Colonic mucosa (tissue), 4 donors: ENCODE data around the gene TFDP1. TPM values are rescaled to one million over a fixed set of nuclear protein-coding genes. Genes with fewer than 3 reads are reported as not detected.

Experiments
- DNase-seq: peaks from one replicate; pipeline ENCODE4 v3.0.0-alpha.2; 2020
- H3K27ac ChIP-seq: fragments of 200-600 bp; one replicate; pipeline ENCODE4 v1.8.0; 2021
- H3K27me3 ChIP-seq: fragments of 200-600 bp; one replicate; pipeline ENCODE4 v1.8.0; 2021
- H3K36me3 ChIP-seq: fragments of 200-600 bp; one replicate; pipeline ENCODE4 v1.8.0; 2021
- H3K4me1 ChIP-seq: fragments of 200-600 bp; one replicate; pipeline ENCODE4 v1.8.0; 2021; ENCODE audit warnings: mild to moderate bottlenecking
- H3K4me3 ChIP-seq: fragments of 200-600 bp; one replicate; pipeline ENCODE4 v1.8.0; 2021
- H3K9ac ChIP-seq, 2 donors: one replicate each; pipeline ENCODE4 v1.7.0; 2013; ENCODE audit warnings: control low read depth in 2 of 2, low read depth in 2 of 2, low read length in 2 of 2
- H3K9me3 ChIP-seq: fragments of 200-600 bp; one replicate; pipeline ENCODE4 v1.8.0; 2021
- CTCF ChIP-seq: fragments of 200-600 bp; IDR thresholded peaks from one replicate; pipeline ENCODE4 v1.8.0; 2022; ENCODE audit warnings: antibody characterized with exemption, mild to moderate bottlenecking
- intact Hi-C: fragments of 100-400 bp; cut with DNase I; formaldehyde crosslinking; loops from one replicate; pipeline ENCODE4 v1.14.1; 2022
- total RNA-seq, 2 donors: library from RNA; stranded (reverse); fragmentation: NEBNext Ultra II Directional in 1 of 2; extraction: Animal tissue kit (Norgen Biotek cat#: 25700) in 1 of 2; gene quantifications; one replicate each; pipeline ENCODE4 v1.2.1, GENCODE V29; 2021
- donor health status: healthy.
- donor health status: DM: no; HTN: no; CAD: no.
- donor health status: DM: no; HTN: no; CAD: no.

The TFDP1 gene
- total RNA-seq, 2 donors from 2014 or later = 60.3 to 112 TPM

DNA sequence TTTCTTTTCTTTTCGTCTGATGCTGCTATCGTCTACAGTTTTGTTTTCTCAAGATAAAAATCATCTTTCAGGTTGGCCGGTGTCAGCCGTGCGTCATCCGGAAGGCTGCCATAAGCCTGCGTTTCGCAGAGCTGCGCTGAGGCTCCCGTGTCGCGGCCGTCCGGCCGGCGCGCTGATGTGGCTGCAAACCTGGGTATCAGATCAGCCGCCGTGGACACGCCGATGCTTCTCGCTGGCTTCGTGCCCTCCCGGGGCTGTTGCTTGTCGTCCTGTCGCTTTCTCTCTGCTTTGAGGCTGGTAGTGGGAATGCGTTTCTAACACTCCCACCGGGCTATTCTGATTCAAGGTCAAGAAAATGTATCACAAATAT lies 45.9 kb upstream of the TFDP1 start:
- H3K27ac ChIP-seq = no peak overlapping the region
- H3K4me3 ChIP-seq = no peak overlapping the region
- TF ChIP-seq CTCF = no peak
- DNase-seq = no peak
- no peaks in the 10 kb centered on the region for H3K4me1 ChIP-seq
- H3K36me3 ChIP-seq = no peaks in the 10 kb centered on the region
- intact Hi-C loops = no loop called here
- H3K9ac ChIP-seq = no peak overlapping the region
- no peaks in the 10 kb centered on the region for H3K27me3 ChIP-seq
- no peaks in the 10 kb centered on the region for H3K9me3 ChIP-seq

GRCh38 chr13:113539176-113539575 lies 45.4 kb upstream of the TFDP1 start:
- no peak for TF ChIP-seq CTCF
- intact Hi-C loops = no loop called here
- H3K36me3 ChIP-seq = no peaks in the 10 kb centered on the region

DNA sequence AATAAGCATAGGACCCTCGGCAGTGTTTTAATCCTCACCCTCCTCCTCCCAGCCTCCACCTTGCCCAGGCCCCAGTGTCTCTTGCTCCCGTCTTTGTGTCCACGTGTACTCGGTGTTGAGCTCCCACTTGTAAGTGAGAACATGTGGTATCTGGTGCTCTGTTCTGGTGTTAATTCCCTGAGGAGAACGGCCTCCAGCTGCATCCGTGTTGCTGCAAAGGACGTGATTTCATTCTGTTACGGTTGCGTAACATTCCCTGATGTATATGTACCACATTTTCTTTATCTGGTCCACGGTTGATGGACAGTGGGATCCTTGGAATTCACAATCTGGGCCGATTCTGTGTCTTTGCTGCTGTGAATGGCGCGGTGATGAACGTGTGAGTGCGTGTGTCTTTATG lies 44.7 kb upstream of the TFDP1 start:
- intact Hi-C loops = no loop called here
- TF ChIP-seq CTCF = no peak
- no peaks in the 10 kb centered on the region for H3K27me3 ChIP-seq
- no peak overlapping the region for H3K4me3 ChIP-seq
- DNase-seq = no peak
- no peaks in the 10 kb centered on the region for H3K36me3 ChIP-seq
- H3K27ac ChIP-seq = no peak overlapping the region
- H3K4me1 ChIP-seq = no peaks in the 10 kb centered on the region
- no peak overlapping the region for H3K9ac ChIP-seq
- no peaks in the 10 kb centered on the region for H3K9me3 ChIP-seq

More at GRCh38 chr13:113539176-113539575, 45.4 kb upstream of the TFDP1 start:
- Histone ChIP-seq H3K9ac (no peak overlapping the region), H3K27ac (no peak overlapping the region), H3K9me3 (no peaks in the 10 kb centered on the region), H3K27me3 (no peaks in the 10 kb centered on the region), H3K4me1 (no peaks in the 10 kb centered on the region), H3K4me3 (no peak overlapping the region)
- DNase-seq = no peak

DNA sequence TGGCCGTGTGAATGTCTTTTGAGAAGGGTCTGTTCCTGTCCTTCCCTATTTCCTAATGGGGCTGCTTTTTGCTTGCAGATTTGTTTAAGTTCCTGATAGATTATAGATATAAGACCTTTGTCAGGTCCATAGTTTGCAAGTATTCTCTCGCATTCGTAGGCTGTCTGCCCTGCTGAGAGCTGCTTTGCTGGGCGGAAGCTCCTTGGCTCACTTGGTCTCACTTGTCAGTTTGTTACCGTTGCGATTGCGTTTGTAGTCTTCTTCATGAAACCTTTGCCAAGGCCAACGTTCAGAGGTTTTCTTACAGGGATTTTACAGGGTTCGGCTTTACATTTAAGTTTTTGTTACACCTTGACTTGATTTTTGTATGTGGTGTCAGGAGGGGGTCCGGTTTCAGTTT lies 44.0 kb upstream of the TFDP1 start:
- intact Hi-C loops = no loop called here
- H3K4me3 ChIP-seq = no peak overlapping the region
- H3K27ac ChIP-seq = no peak overlapping the region
- no peak for TF ChIP-seq CTCF
- H3K36me3 ChIP-seq = no peaks in the 10 kb centered on the region
- no peak for DNase-seq
- no peaks in the 10 kb centered on the region for H3K27me3 ChIP-seq
- no peak overlapping the region for H3K9ac ChIP-seq
- H3K9me3 ChIP-seq = no peaks in the 10 kb centered on the region
- no peaks in the 10 kb centered on the region for H3K4me1 ChIP-seq

- intact Hi-C loops = no loop called here
- Histone ChIP-seq H3K9me3 (no peaks in the 10 kb centered on the region), H3K9ac (no peak overlapping the region), H3K27me3 (no peaks in the 10 kb centered on the region), H3K4me3 (no peak overlapping the region), H3K36me3 (no peaks in the 10 kb centered on the region), H3K4me1 (no peaks in the 10 kb centered on the region), H3K27ac (no peak overlapping the region)
- TF ChIP-seq CTCF = no peak
- no peak for DNase-seq
These were observed 41.7 kb upstream of the TFDP1 start for GRCh38 chr13:113542751-113543424.
